SK-N-SH (cell line): ENCODE measurements around the gene BDNF. TPM values are rescaled to one million over a fixed set of nuclear protein-coding genes. Genes with fewer than 3 reads are reported as not detected.

Source experiments
- CTCF ChIA-PET: fragments of 300-600, 350-600 bp; formaldehyde crosslinking; extraction: SDS; loops from one replicate; lab custom pipeline; 2021; lab: Yijun Ruan, JAX
- POLR2A ChIA-PET: fragments of 350-600 bp; sonication (Branson Sonifier 250); formaldehyde crosslinking; extraction: SDS; loops from one replicate; lab custom pipeline; 2020; ENCODE audit warnings: antibody characterized with exemption, inconsistent platforms; lab: Yijun Ruan, JAX
- DNase-seq: peaks from one replicate; pipeline ENCODE4 v3.0.0; 2012
- H2AFZ ChIP-seq: fragments of 200-600 bp; sonication (generic); 2 replicates; pipeline ENCODE4 v1.8.1; 2016; ENCODE audit warnings: antibody characterized with exemption, mild to moderate bottlenecking, low read depth
- H3F3A ChIP-seq: fragments of 200-600 bp; sonication (generic); replicated peaks from 2 replicates; pipeline ENCODE3; 2016; ENCODE audit warnings: antibody characterized with exemption, mild to moderate bottlenecking; ENCODE audit not compliant: insufficient read depth
- H3K27ac ChIP-seq, 2 experiments: fragments of 200-500 bp in 1 of 2; fragments of 200-600 bp in 1 of 2; sonication (Bioruptor generic) in 1 of 2; sonication (generic), shearing (Covaris generic) in 1 of 2; 2 replicates each; pipeline versions ENCODE4 v1.5.1 to v1.6.1; 2014 to 2016; ENCODE audit warnings: low read depth in 2 of 2, inconsistent platforms in 1 of 2, low read length in 1 of 2, mild to moderate bottlenecking in 1 of 2, mixed read lengths in 1 of 2
- H3K27me3 ChIP-seq: fragments of 200-600 bp; sonication (generic), shearing (Covaris generic); 2 replicates; pipeline ENCODE4 v1.6.1; 2016; ENCODE audit warnings: mixed run types; ENCODE audit not compliant: insufficient read depth
- H3K36me3 ChIP-seq, 2 experiments: fragments of 200-500 bp in 1 of 2; fragments of 200-600 bp in 1 of 2; sonication (Bioruptor generic) in 1 of 2; sonication (generic) in 1 of 2; replicated peaks in 1 of 2; 2 replicates each; pipeline versions ENCODE3 to v1.5.1; 2014 to 2016; ENCODE audit warnings: low read length in 1 of 2, mild to moderate bottlenecking in 1 of 2; ENCODE audit not compliant: insufficient read depth in 2 of 2, control insufficient read depth in 1 of 2
- H3K4me1 ChIP-seq, 2 experiments: fragments of 200-500 bp in 1 of 2; fragments of 200-600 bp in 1 of 2; sonication (Bioruptor generic) in 1 of 2; sonication (generic), shearing (Covaris generic) in 1 of 2; 2 replicates each; pipeline versions ENCODE4 v1.5.1 to v1.6.1; 2014 to 2016; ENCODE audit warnings: low read depth in 1 of 2, low read length in 1 of 2, mixed run types in 1 of 2; ENCODE audit not compliant: insufficient read depth in 2 of 2, control insufficient read depth in 1 of 2
- H3K4me2 ChIP-seq: fragments of 200-600 bp; sonication (generic), shearing (Covaris generic); 2 replicates; pipeline ENCODE4 v1.6.1; 2017; ENCODE audit warnings: mixed run types
- H3K4me3 ChIP-seq, 2 experiments: fragments of 200-500 bp in 1 of 2; fragments of 200-600 bp in 1 of 2; sonication (Bioruptor generic) in 1 of 2; sonication (generic), shearing (Covaris generic) in 1 of 2; 2 replicates each; pipeline versions ENCODE4 v1.5.1 to v1.8.1; 2014 to 2016; ENCODE audit warnings: low read depth in 2 of 2, inconsistent platforms in 1 of 2, low read length in 1 of 2, mild to moderate bottlenecking in 1 of 2, mixed read lengths in 1 of 2, moderate library complexity in 1 of 2
- H3K79me2 ChIP-seq: fragments of 200-600 bp; sonication (generic); 2 replicates; pipeline ENCODE4 v1.8.1; 2017; ENCODE audit warnings: mild to moderate bottlenecking; ENCODE audit not compliant: insufficient read depth
- H3K9ac ChIP-seq: fragments of 200-600 bp; sonication (generic); 2 replicates; pipeline ENCODE4 v1.6.1; 2017; ENCODE audit warnings: mixed run types
- H3K9me2 ChIP-seq: fragments of 200-600 bp; sonication (generic); 2 replicates; pipeline ENCODE4 v1.6.1; 2017; ENCODE audit warnings: mixed run types
- H3K9me3 ChIP-seq: fragments of 200-600 bp; sonication (generic); 2 replicates; pipeline ENCODE4 v1.6.1; 2017; ENCODE audit warnings: mixed run types, mild to moderate bottlenecking, moderate library complexity
- H4K20me1 ChIP-seq: fragments of 200-600 bp; sonication (generic); 2 replicates; pipeline ENCODE4 v1.6.1; 2017; ENCODE audit warnings: mild to moderate bottlenecking, mixed run types; ENCODE audit not compliant: insufficient read depth
- CHD2 ChIP-seq: fragments of 150-350 bp; IDR thresholded peaks from 2 replicates; pipeline ENCODE4 v1.6.1; 2018; ENCODE audit warnings: low read length; ENCODE audit not compliant: partially characterized antibody
- ELF1 ChIP-seq: IDR thresholded peaks from 2 replicates; pipeline ENCODE4 v1.4.0; 2012
- EZH2phosphoT487 ChIP-seq: fragments of 200-600 bp; sonication (generic); IDR thresholded peaks from 2 replicates; pipeline ENCODE4 v1.6.1; 2017; ENCODE audit warnings: low read depth, mixed run types, mild to moderate bottlenecking, antibody characterized with exemption, moderate library complexity, borderline replicate concordance
- FOXJ3 ChIP-seq: sonication (generic); formaldehyde crosslinking; IDR thresholded peaks from 2 replicates; pipeline ENCODE4 v1.5.1; 2020; ENCODE audit warnings: mild to moderate bottlenecking, missing genetic modification reagents
- GABPA ChIP-seq: IDR thresholded peaks from 2 replicates; pipeline ENCODE4 v1.4.0; 2012; ENCODE audit warnings: low read depth, mild to moderate bottlenecking
- GATA2 ChIP-seq: sonication (generic); formaldehyde crosslinking; IDR thresholded peaks from 2 replicates; pipeline ENCODE4 v1.5.0; 2020; ENCODE audit warnings: mild to moderate bottlenecking, missing genetic modification reagents
- NFIC ChIP-seq: IDR thresholded peaks from 2 replicates; pipeline ENCODE4 v1.4.0; 2012; ENCODE audit warnings: borderline replicate concordance
- POLR2AphosphoS5 ChIP-seq: IDR thresholded peaks from 2 replicates; pipeline ENCODE4 v1.6.1; 2012; ENCODE audit warnings: low read depth, low read length
- RAD21 ChIP-seq: IDR thresholded peaks from 2 replicates; pipeline ENCODE4 v1.6.1; 2012; ENCODE audit warnings: mild to moderate bottlenecking, low read length
- RCOR1 ChIP-seq: fragments of 150-350 bp; IDR thresholded peaks from 2 replicates; pipeline ENCODE4 v1.6.1; 2017; ENCODE audit warnings: antibody characterized with exemption, low read length
- RXRA ChIP-seq: IDR thresholded peaks from 2 replicates; pipeline ENCODE4 v1.4.0; 2012; ENCODE audit warnings: low read depth, mild to moderate bottlenecking, borderline replicate concordance
- SIN3A ChIP-seq: IDR thresholded peaks from 2 replicates; pipeline ENCODE4 v1.6.1; 2012; ENCODE audit warnings: low read depth, mild to moderate bottlenecking, low read length, moderate library complexity, borderline replicate concordance
- SMC3 ChIP-seq: IDR thresholded peaks from 2 replicates; pipeline ENCODE4 v1.6.1; 2012; ENCODE audit warnings: low read depth, low read length, improper control_type of control experiment
- TAF1 ChIP-seq: IDR thresholded peaks from 2 replicates; pipeline ENCODE4 v1.6.1; 2012; ENCODE audit warnings: low read depth, mild to moderate bottlenecking, low read length, moderate library complexity, borderline replicate concordance
- TCF12 ChIP-seq: IDR thresholded peaks from 2 replicates; pipeline ENCODE4 v1.4.0; 2012
- WGBS: methylation state at CpG from one replicate; pipeline ENCODE4 v1.1.6; 2017; ENCODE audit warnings: low lambda C conversion rate; 5-methylcytosine and 5-hydroxymethylcytosine counted together
- polyA plus RNA-seq, 3 experiments: library from polyadenylated mRNA; depleted of rRNA; stranded (reverse); fragments of >200 nt; gene quantifications; 2 replicates each; pipeline ENCODE4 v1.2.3, GENCODE V29; 2012
- TF ChIP-seq, protein P1 (sequence below): fragments of 150-350 bp; IDR thresholded peaks from 2 replicates; pipeline ENCODE4 v1.6.1; 2017; ENCODE audit warnings: antibody characterized with exemption, low read length, low read depth, borderline replicate concordance
- TF ChIP-seq, protein P2 (sequence below): IDR thresholded peaks from 2 replicates; pipeline ENCODE4 v1.6.1; 2012; ENCODE audit warnings: mild to moderate bottlenecking, low read depth, low read length, moderate library complexity
- TF ChIP-seq, protein P3 (sequence below): IDR thresholded peaks from 2 replicates; pipeline ENCODE4 v1.4.0; 2012; ENCODE audit warnings: low read depth, borderline replicate concordance
- TF ChIP-seq, protein P4 (sequence below): fragments of 200-600 bp; sonication (generic); IDR thresholded peaks from 2 replicates; pipeline ENCODE4 v1.6.1; 2017; ENCODE audit warnings: antibody characterized with exemption, mild to moderate bottlenecking, moderate library complexity

BDNF gene
- polyA plus RNA-seq, 1 of the 3 experiments (the other 2 are of a cell fraction) = 21.3 TPM

DNA sequence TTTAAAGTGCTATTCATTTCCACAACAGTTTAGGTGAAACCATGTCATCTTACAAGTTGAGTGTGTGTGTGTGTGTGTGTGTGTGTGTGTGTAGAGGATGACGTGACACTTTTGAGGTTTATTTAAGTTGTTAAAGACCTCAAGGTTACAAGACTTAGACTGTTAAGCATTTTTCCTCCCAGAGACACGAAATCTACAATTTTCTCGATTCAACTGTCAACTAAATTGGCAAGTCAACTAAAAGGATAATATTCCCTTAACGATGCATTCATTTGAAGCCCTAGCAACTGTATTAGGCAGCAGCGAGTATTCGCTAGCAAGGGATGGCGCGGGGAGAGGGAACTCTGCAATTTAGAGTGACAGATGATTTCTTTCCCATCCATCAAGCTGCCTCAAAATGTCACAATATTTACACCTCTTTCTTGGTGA is 17.6 kb upstream of the BDNF start:
- peaks cover 14% of the 10 kb centered on the region for H3F3A ChIP-seq
- H3K27ac ChIP-seq = peak overlapping the region in 1 of 2 experiments; percentile 59; a peak in 2 of 4 replicates
- peak overlapping the region; percentile 73; the same call in 1 of the 2 replicates for H2AFZ ChIP-seq
- H4K20me1 ChIP-seq = no peaks in the 10 kb centered on the region
- H3K4me1 ChIP-seq = peaks cover 5 to 18% of the 10 kb centered on the region in 2 experiments; a peak in 3 of 4 replicates
- peak overlapping the region; percentile 84 for H3K4me2 ChIP-seq
- peak overlapping the region; percentile 61; the same call in 1 of the 2 replicates for H3K9ac ChIP-seq
- H3K4me3 ChIP-seq = peak overlapping the region; percentile 77 to 90
- H3K27me3 ChIP-seq = peaks cover 9% of the 10 kb centered on the region; the same call in 1 of the 2 replicates
- H3K79me2 ChIP-seq = no peaks in the 10 kb centered on the region
- H3K9me3 ChIP-seq = no peaks in the 10 kb centered on the region
- ChIA-PET POLR2A (interaction anchor here (0.8 to 1.5 kb wide), 4 partner anchors 11 to 390 kb away, joined by 3 to 5 read pairs (median 4); partner anchors contain the start of genes KIF18A and METTL15), CTCF (interaction anchor here (0.6 to 14.0 kb wide), 19 partner anchors 15 to 876 kb away, joined by 3 to 243 read pairs (median 4); partner anchors contain the start of gene BDNF)
- no peak for TF ChIP-seq TCF12
- no peak for TF ChIP-seq TAF1
- TF ChIP-seq GABPA = no peak
- TF ChIP-seq ELF1 = no peak
- TF ChIP-seq SMC3 = no peak
- TF ChIP-seq SIN3A = no peak
- TF ChIP-seq CHD2 = no peak
- no peak for DNase-seq
- H3K9me2 ChIP-seq = no peaks in the 10 kb centered on the region
- H3K36me3 ChIP-seq = no peaks in the 10 kb centered on the region
- WGBS = 10% methylated on average over 8 of the region's 8 CpGs

DNA sequence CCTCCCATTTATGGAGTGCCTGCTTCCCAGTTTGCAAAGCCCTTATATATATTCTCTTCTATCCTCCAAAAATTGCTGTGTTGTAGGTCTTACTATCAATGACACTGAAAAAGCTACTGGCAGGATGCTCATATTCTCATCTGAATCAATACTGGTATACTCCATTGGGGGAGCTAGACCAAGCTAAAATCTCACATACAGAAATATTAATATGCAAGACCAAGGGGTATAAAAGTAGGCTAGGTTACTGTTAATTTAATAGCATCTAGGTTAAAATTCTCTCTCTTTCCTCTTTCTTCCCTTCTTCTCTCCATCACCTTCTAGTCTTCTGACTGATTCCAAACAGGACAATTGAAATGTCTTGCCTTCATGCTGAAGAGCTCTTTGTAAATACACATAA is 17.1 kb upstream of the BDNF start:
- H3K4me1 ChIP-seq = peaks cover 5 to 15% of the 10 kb centered on the region in 2 experiments; a peak in 3 of 4 replicates
- no peaks in the 10 kb centered on the region for H3K36me3 ChIP-seq
- no peaks in the 10 kb centered on the region for H3K9me2 ChIP-seq
- H2AFZ ChIP-seq = no peak overlapping the region
- CTCF ChIA-PET = interaction anchor here (0.6 to 14.0 kb wide), 21 partner anchors 15 to 876 kb away, joined by 3 to 243 read pairs (median 4); partner anchors contain the start of genes BDNF, KIF18A and METTL15
- POLR2A ChIA-PET = interaction anchor here (0.8 to 1.5 kb wide), 3 partner anchors 15 to 391 kb away, joined by 3 to 4 read pairs (median 4); partner anchors contain the start of genes KIF18A and METTL15
- H3K9me3 ChIP-seq = no peaks in the 10 kb centered on the region
- peaks cover 14% of the 10 kb centered on the region for H3F3A ChIP-seq
- peak overlapping the region; percentile 77 to 90; a peak in 3 of 4 replicates for H3K4me3 ChIP-seq
- no peak overlapping the region for H3K9ac ChIP-seq
- DNase-seq = peak; percentile 45
- peaks cover 9% of the 10 kb centered on the region; the same call in 1 of the 2 replicates for H3K27me3 ChIP-seq
- H3K27ac ChIP-seq = peak overlapping the region in 1 of 2 experiments; percentile 59; a peak in 2 of 4 replicates
- H3K4me2 ChIP-seq = peak overlapping the region; percentile 84
- no peaks in the 10 kb centered on the region for H4K20me1 ChIP-seq
- no peaks in the 10 kb centered on the region for H3K79me2 ChIP-seq
- TF ChIP-seq RXRA (no peak), SIN3A (no peak), EZH2phosphoT487 (no peak), TAF1 (no peak), CHD2 (no peak), GABPA (no peak), SMC3 (0 out of 2 replicates have a peak, but pooled peaks have one; percentile 6), NFIC (no peak), FOXJ3 (CRISPR knock-in tag) (no peak), POLR2AphosphoS5 (no peak), GATA2 (no peak), RAD21 (peak; percentile 29), RCOR1 (no peak)
- TF ChIP-seq, protein P1, sequence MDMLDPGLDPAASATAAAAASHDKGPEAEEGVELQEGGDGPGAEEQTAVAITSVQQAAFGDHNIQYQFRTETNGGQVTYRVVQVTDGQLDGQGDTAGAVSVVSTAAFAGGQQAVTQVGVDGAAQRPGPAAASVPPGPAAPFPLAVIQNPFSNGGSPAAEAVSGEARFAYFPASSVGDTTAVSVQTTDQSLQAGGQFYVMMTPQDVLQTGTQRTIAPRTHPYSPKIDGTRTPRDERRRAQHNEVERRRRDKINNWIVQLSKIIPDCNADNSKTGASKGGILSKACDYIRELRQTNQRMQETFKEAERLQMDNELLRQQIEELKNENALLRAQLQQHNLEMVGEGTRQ = no peak
- TF ChIP-seq, protein P2, sequence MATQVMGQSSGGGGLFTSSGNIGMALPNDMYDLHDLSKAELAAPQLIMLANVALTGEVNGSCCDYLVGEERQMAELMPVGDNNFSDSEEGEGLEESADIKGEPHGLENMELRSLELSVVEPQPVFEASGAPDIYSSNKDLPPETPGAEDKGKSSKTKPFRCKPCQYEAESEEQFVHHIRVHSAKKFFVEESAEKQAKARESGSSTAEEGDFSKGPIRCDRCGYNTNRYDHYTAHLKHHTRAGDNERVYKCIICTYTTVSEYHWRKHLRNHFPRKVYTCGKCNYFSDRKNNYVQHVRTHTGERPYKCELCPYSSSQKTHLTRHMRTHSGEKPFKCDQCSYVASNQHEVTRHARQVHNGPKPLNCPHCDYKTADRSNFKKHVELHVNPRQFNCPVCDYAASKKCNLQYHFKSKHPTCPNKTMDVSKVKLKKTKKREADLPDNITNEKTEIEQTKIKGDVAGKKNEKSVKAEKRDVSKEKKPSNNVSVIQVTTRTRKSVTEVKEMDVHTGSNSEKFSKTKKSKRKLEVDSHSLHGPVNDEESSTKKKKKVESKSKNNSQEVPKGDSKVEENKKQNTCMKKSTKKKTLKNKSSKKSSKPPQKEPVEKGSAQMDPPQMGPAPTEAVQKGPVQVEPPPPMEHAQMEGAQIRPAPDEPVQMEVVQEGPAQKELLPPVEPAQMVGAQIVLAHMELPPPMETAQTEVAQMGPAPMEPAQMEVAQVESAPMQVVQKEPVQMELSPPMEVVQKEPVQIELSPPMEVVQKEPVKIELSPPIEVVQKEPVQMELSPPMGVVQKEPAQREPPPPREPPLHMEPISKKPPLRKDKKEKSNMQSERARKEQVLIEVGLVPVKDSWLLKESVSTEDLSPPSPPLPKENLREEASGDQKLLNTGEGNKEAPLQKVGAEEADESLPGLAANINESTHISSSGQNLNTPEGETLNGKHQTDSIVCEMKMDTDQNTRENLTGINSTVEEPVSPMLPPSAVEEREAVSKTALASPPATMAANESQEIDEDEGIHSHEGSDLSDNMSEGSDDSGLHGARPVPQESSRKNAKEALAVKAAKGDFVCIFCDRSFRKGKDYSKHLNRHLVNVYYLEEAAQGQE = no peak
- TF ChIP-seq, protein P3, sequence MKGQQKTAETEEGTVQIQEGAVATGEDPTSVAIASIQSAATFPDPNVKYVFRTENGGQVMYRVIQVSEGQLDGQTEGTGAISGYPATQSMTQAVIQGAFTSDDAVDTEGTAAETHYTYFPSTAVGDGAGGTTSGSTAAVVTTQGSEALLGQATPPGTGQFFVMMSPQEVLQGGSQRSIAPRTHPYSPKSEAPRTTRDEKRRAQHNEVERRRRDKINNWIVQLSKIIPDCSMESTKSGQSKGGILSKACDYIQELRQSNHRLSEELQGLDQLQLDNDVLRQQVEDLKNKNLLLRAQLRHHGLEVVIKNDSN = no peak
- TF ChIP-seq, protein P4, sequence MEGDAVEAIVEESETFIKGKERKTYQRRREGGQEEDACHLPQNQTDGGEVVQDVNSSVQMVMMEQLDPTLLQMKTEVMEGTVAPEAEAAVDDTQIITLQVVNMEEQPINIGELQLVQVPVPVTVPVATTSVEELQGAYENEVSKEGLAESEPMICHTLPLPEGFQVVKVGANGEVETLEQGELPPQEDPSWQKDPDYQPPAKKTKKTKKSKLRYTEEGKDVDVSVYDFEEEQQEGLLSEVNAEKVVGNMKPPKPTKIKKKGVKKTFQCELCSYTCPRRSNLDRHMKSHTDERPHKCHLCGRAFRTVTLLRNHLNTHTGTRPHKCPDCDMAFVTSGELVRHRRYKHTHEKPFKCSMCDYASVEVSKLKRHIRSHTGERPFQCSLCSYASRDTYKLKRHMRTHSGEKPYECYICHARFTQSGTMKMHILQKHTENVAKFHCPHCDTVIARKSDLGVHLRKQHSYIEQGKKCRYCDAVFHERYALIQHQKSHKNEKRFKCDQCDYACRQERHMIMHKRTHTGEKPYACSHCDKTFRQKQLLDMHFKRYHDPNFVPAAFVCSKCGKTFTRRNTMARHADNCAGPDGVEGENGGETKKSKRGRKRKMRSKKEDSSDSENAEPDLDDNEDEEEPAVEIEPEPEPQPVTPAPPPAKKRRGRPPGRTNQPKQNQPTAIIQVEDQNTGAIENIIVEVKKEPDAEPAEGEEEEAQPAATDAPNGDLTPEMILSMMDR = peak; percentile 57
